ENCODE measurements around the gene POU3F1. TPM values are rescaled to one million over a fixed set of nuclear protein-coding genes. Genes with fewer than 3 reads are reported as not detected.

POU3F1 gene
- total and polyA plus RNA-seq, 4 donors, result 0.04 to 0.20 (median 0.17) TPM

GRCh38 chr1:37994886-37995566, 51.6 kb downstream of the POU3F1 start:
- Histone ChIP-seq H3K27me3 (ENCODE audit: control insufficient read depth in 3 of 3, insufficient read depth in 3 of 3, low read length in 2 of 3) (no peaks in the 10 kb centered on the region), H3K27ac (ENCODE audit: low read depth in 1 of 2, low read length in 1 of 2) (peak overlapping the region; percentile 3 to 89), H3K4me3 (no peak overlapping the region), H3K9me3 (ENCODE audit: control insufficient read depth in 4 of 4, insufficient read depth in 3 of 4, low read length in 3 of 4) (peaks cover 0 to 2% (median 0%) of the 10 kb centered on the region in 4 donors), H3K9ac (ENCODE audit: insufficient read depth in 1 of 2, low read length in 2 of 2) (no peak overlapping the region), H3K4me1 (ENCODE audit: control insufficient read depth in 5 of 5, insufficient read depth in 5 of 5, low read length in 5 of 5) (peaks cover 0 to 40% (median 18%) of the 10 kb centered on the region in 5 donors), H3K36me3 (ENCODE audit: control insufficient read depth in 4 of 4, insufficient read depth in 4 of 4, low read length in 4 of 4) (peaks cover 0 to 10% (median 8%) of the 10 kb centered on the region in 4 donors)
- TF ChIP-seq CTCF (IDR thresholded peaks at IDR 0.05; ENCODE audit: control extremely low read depth, extremely low read depth), result no peak
- ATAC-seq (ENCODE audit: insufficient read depth, low FRiP score) (no peak), DNase-seq (peak in 1 of 3 donors; percentile 33)
- 38 to 42% methylated on average over 11 of the region's 11 CpGs for WGBS, 2 donors

Small RNA genes within 50 kb of the gene (small RNA-seq; reads per million reads assigned to genes)
- gene MIR3659 (ENCODE audit: low replicate concordance), result not detected

Other genes starting within 250 kb of the POU3F1 start
- 10 to 100 TPM in 1 of 2 donors, 1 to 10 TPM in 1; 4.7 to 53.8 TPM for gene C1orf122, start 239.0 kb downstream of the POU3F1 start, total RNA-seq
- 10 to 100 TPM; 26.9 to 70.2 TPM for gene C1orf122, start 239.0 kb downstream of the POU3F1 start, polyA plus RNA-seq
- 10 to 100 TPM in 1 of 2 donors, 1 to 10 TPM in 1; 9.5 to 18.4 TPM for gene YRDC, start 238.6 kb downstream of the POU3F1 start, total RNA-seq
- gene YRDC, start 238.6 kb downstream of the POU3F1 start, polyA plus RNA-seq, result 10 to 100 TPM; 11.8 to 26.2 TPM
- gene MTF1, start 187.2 kb downstream of the POU3F1 start, total RNA-seq, result 10 to 100 TPM in 1 of 2 donors, 1 to 10 TPM in 1; 7.9 to 23.3 TPM
- 10 to 100 TPM in 1 of 2 donors, 1 to 10 TPM in 1; 2.6 to 13.6 TPM for gene MTF1, start 187.2 kb downstream of the POU3F1 start, polyA plus RNA-seq
- gene INPP5B, start 99.7 kb downstream of the POU3F1 start, total RNA-seq, result 10 to 100 TPM; 30.3 to 40.8 TPM
- gene INPP5B, start 99.7 kb downstream of the POU3F1 start, polyA plus RNA-seq, result 10 to 100 TPM in 1 of 2 donors, 1 to 10 TPM in 1; 9.2 to 24.1 TPM
- gene SF3A3, start 56.8 kb downstream of the POU3F1 start, total RNA-seq, result 10 to 100 TPM; 39.9 to 79.0 TPM
- gene SF3A3, start 56.8 kb downstream of the POU3F1 start, polyA plus RNA-seq, result 10 to 100 TPM; 19.1 to 30.6 TPM
- gene FHL3, start 41.3 kb downstream of the POU3F1 start, total RNA-seq, result 10 to 100 TPM in 1 of 2 donors, 1 to 10 TPM in 1; 10.0 to 26.0 TPM
- 10 to 100 TPM; 21.8 to 33.1 TPM for gene FHL3, start 41.3 kb downstream of the POU3F1 start, polyA plus RNA-seq
- 10 to 100 TPM; 27.3 to 31.2 TPM for gene UTP11, start 34.1 kb downstream of the POU3F1 start, total RNA-seq
- gene UTP11, start 34.1 kb downstream of the POU3F1 start, polyA plus RNA-seq, result 10 to 100 TPM; 31.0 to 33.7 TPM

All from lung (tissue), 13 donors.